ENCODE results near the gene ARHGAP44.

Gene ARHGAP44

GRCh38 chr17:12922120-12922519, 132.8 kb downstream of the ARHGAP44 start:
- no peak for DNase-seq

GRCh38 chr17:12924614-12925013, 135.3 kb downstream of the ARHGAP44 start:
- H3K27ac Mint-ChIP-seq = no peak overlapping the region
- no peak for DNase-seq
- H3K9me3 Mint-ChIP-seq = no peaks in the 10 kb centered on the region
- H3K4me1 Mint-ChIP-seq = peaks cover 10% of the 10 kb centered on the region
- no peak for TF ChIP-seq CTCF (IDR thresholded peaks at IDR 0.05)
- no peaks in the 10 kb centered on the region for H3K27me3 Mint-ChIP-seq (ENCODE audit: low read depth, poor library complexity)
- peaks cover 8% of the 10 kb centered on the region for H3K36me3 Mint-ChIP-seq (ENCODE audit: low read depth)
- no peak overlapping the region for H3K4me3 Mint-ChIP-seq

More at GRCh38 chr17:12922120-12922519, 132.8 kb downstream of the ARHGAP44 start:
- no peak overlapping the region for H3K4me3 Mint-ChIP-seq
- H3K9me3 Mint-ChIP-seq = no peaks in the 10 kb centered on the region
- no peaks in the 10 kb centered on the region for H3K27me3 Mint-ChIP-seq (ENCODE audit: low read depth, poor library complexity)
- H3K27ac Mint-ChIP-seq = no peak overlapping the region
- no peak for TF ChIP-seq CTCF (IDR thresholded peaks at IDR 0.05)
- peaks cover 2% of the 10 kb centered on the region for H3K4me1 Mint-ChIP-seq
- peaks cover 18% of the 10 kb centered on the region for H3K36me3 Mint-ChIP-seq (ENCODE audit: low read depth)

- no peak overlapping the region for H3K4me3 Mint-ChIP-seq
- H3K36me3 Mint-ChIP-seq (ENCODE audit: low read depth) = no peaks in the 10 kb centered on the region
Observed at GRCh38 chr17:12927001-12927400, 137.7 kb downstream of the ARHGAP44 start.

GRCh38 chr17:12927541-12928425, 138.5 kb downstream of the ARHGAP44 start:
- H3K36me3 Mint-ChIP-seq (ENCODE audit: low read depth) = peaks cover 4% of the 10 kb centered on the region
- H3K4me1 Mint-ChIP-seq = peaks cover 10% of the 10 kb centered on the region
- H3K4me3 Mint-ChIP-seq = no peak overlapping the region
- no peaks in the 10 kb centered on the region for H3K27me3 Mint-ChIP-seq (ENCODE audit: low read depth, poor library complexity)
- H3K9me3 Mint-ChIP-seq = peaks cover 4% of the 10 kb centered on the region
- TF ChIP-seq CTCF (IDR thresholded peaks at IDR 0.05) = no peak
- DNase-seq = no peak
- H3K27ac Mint-ChIP-seq = no peak overlapping the region

More at GRCh38 chr17:12927001-12927400, 137.7 kb downstream of the ARHGAP44 start:
- H3K4me1 Mint-ChIP-seq = peaks cover 10% of the 10 kb centered on the region
- DNase-seq = no peak
- H3K27ac Mint-ChIP-seq = no peak overlapping the region
- H3K27me3 Mint-ChIP-seq (ENCODE audit: low read depth, poor library complexity) = no peaks in the 10 kb centered on the region
- TF ChIP-seq CTCF (IDR thresholded peaks at IDR 0.05) = no peak
- no peaks in the 10 kb centered on the region for H3K9me3 Mint-ChIP-seq

GRCh38 chr17:12928736-12929135, 139.4 kb downstream of the ARHGAP44 start:
- Mint-ChIP-seq H3K4me3 (no peak overlapping the region), H3K27ac (no peak overlapping the region), H3K36me3 (ENCODE audit: low read depth) (peaks cover 12% of the 10 kb centered on the region), H3K9me3 (peaks cover 11% of the 10 kb centered on the region), H3K27me3 (ENCODE audit: low read depth, poor library complexity) (no peaks in the 10 kb centered on the region), H3K4me1 (peaks cover 10% of the 10 kb centered on the region)
- TF ChIP-seq CTCF (IDR thresholded peaks at IDR 0.05) = no peak
- no peak for DNase-seq

- Mint-ChIP-seq H3K4me3 (no peak overlapping the region), H3K27ac (no peak overlapping the region), H3K4me1 (peaks cover 5% of the 10 kb centered on the region), H3K36me3 (ENCODE audit: low read depth) (peaks cover 56% of the 10 kb centered on the region), H3K9me3 (peaks cover 47% of the 10 kb centered on the region), H3K27me3 (ENCODE audit: low read depth, poor library complexity) (peaks cover 3% of the 10 kb centered on the region)
- no peak for DNase-seq
- no peak for TF ChIP-seq CTCF (IDR thresholded peaks at IDR 0.05)
Observed at GRCh38 chr17:12936501-12936900, 147.2 kb downstream of the ARHGAP44 start.

Data from nephron progenitor cell (in vitro differentiated cells).